GM19023 (cell line): Measurements from ENCODE around the gene CDK5.
A peak's percentile ranks its signal among the peaks of the same experiment; 100 is the strongest.

Experiments used
- ATAC-seq: cut with Tn5 transposase; IDR thresholded peaks from one replicate; pipeline ENCODE4 v1.9.1; 2021; ENCODE audit warnings: mild to moderate bottlenecking, moderate library complexity; ENCODE audit not compliant: unreplicated experiment

The CDK5 gene

DNA sequence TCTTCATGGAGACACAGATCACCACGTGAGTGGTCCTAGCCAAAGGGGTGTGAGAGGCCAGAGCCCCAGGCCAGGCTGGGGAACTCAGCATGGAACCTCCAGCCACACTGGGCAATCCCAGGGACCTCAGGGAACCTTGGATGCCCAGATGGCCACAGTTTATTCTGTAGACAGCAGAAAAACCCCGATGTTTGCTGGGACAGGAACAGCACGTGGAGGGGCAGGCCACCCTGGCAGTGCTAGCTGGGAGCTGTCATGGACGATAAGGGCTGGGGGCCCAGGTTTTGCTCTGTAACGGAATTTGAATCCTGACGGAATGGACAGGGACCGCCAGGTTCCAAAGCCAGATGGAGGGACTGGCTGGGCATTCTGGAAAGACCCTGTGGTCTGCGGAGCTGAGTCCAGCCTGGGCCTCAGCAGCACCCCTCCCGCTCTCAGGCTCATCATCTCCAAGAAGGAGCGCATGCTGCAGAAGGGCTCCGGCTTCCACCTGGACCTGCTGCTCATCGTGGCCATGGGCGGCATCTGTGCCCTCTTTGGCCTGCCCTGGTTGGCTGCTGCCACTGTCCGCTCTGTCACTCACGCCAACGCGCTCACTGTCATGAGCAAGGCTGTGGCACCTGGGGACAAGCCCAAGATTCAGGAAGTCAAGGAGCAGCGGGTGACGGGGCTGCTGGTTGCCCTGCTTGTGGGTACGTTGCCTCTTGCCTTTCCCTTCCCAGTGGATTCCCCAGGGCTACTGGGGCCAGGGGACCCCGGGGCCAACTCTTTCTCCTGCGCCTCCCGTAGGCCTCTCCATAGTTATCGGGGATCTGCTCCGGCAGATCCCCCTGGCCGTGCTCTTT is 17.3 kb upstream of the CDK5 start:
- ATAC-seq, result no peak

DNA sequence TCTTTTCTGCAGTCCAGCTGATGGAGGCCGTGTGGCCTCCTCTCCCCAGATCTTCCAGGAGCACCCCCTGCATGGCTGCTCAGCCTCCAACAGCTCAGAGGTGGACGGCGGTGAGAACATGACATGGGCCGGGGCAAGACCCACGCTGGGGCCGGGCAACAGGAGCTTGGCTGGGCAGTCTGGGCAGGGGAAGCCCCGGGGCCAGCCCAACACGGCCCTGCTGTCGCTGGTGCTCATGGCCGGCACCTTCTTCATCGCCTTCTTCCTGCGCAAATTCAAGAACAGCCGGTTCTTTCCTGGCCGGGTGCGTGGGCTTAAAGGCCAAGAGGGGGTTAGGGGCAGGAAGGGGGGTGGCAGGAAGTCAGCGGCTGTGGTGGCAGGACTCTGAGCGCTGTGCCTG is 16.3 kb upstream of the CDK5 start:
- no peak for ATAC-seq

DNA sequence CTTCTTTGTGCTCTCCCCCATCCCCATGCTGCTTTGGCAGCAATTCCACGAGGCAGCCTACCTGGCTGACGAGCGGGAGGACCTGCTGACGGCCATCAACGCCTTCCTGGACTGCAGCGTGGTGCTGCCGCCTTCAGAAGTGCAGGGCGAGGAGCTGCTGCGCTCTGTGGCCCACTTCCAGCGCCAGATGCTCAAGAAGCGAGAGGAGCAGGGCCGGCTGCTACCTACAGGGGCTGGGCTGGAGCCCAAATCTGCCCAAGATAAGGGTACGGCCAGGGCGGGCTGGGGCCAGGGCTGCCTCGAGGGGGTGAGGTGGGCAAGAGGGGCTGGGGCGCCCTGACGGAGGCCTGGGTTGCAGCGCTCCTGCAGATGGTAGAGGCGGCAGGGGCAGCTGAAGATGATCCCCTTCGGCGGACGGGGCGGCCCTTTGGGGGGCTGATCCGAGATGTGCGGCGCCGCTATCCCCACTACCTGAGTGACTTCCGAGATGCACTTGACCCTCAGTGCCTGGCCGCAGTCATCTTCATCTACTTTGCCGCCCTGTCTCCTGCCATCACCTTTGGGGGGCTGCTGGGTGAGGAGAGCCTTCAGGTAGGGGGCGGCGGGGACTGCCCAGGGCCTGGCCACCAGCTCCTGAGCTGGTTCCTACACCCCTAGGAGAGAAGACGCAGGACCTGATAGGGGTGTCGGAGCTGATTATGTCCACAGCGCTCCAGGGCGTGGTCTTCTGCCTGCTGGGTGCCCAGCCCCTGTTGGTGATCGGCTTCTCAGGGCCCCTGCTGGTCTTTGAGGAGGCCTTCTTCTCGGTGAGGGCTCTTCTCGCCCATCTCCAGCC is 13.6 kb upstream of the CDK5 start:
- no peak for ATAC-seq

DNA sequence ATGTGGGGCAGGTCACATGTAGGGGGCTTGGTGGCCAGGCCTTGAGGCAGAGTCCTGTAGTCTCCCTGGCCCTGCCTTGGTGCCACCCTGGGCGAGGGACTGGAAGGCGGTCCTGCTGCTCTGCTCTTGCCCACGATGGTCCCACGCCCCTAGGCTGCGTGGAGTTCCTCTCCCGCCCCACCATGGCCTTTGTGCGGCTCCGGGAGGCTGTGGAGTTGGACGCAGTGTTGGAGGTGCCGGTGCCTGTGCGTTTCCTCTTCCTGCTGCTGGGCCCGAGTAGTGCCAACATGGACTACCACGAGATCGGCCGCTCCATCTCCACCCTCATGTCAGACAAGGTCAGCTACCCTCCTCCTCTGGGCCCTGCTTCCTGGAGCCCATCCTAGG is 12.9 kb upstream of the CDK5 start:
- ATAC-seq, result no peak

DNA sequence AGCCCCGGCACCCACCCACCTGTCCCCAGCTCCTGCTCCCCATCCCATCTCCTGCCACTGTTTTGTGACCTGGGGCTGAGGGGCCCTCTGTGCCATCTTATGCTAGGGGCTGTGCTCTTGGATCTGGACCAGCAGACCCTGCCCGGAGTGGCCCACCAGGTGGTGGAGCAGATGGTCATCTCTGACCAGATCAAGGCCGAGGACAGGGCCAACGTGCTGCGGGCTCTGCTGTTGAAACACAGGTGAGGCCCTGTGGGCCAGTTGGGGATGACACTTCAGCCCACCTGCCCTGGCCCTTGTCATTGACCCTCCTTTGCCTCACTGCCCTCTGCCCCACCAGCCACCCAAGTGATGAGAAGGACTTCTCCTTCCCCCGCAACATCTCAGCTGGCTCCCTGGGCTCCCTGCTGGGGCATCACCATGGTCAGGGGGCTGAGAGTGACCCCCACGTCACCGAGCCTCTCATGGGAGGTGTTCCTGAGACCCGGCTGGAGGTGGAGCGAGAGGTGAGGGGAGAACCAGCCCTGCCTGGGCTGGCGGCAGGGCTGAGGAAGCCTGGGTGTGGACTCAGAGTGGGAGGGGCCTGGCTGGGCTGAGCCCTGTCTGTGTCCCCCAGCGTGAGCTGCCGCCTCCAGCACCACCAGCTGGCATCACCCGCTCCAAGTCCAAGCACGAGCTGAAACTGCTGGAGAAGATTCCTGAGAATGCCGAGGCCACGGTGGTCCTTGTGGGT is 12.3 kb upstream of the CDK5 start:
- no peak for ATAC-seq

DNA sequence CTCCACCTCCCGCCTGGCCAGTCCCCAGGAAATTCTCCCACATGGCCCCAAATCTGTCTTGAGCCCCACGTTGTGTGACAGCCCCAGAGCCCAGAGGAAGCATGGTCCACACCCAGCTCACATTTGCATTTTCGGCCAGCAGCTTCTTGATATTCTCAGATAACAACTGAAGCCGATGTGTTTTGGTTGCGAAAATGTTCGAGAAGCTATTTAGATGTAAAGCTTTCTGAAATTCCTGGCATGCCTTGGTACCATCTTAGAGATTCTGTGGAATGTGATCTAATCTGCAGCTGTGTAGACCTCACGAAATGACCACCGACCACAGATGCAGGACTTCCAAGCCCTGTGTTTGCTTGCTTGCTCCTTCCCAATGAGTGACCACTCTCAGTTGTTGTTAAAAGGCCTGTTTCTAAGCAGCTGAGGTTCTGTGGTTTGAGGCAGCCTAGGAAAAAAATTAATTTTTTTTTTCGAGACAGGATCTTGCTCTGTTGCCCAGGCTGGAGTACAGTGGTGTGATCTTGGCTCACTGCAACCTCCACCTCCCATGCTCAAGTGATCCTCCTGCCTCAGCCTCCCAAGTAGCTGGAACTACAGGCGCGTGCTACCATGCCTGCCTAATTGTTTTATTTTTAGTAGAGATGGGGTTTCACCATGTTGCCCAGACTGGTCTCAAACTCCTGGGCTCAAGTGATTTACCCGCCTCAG is 10.5 kb upstream of the CDK5 start:
- no peak for ATAC-seq

DNA sequence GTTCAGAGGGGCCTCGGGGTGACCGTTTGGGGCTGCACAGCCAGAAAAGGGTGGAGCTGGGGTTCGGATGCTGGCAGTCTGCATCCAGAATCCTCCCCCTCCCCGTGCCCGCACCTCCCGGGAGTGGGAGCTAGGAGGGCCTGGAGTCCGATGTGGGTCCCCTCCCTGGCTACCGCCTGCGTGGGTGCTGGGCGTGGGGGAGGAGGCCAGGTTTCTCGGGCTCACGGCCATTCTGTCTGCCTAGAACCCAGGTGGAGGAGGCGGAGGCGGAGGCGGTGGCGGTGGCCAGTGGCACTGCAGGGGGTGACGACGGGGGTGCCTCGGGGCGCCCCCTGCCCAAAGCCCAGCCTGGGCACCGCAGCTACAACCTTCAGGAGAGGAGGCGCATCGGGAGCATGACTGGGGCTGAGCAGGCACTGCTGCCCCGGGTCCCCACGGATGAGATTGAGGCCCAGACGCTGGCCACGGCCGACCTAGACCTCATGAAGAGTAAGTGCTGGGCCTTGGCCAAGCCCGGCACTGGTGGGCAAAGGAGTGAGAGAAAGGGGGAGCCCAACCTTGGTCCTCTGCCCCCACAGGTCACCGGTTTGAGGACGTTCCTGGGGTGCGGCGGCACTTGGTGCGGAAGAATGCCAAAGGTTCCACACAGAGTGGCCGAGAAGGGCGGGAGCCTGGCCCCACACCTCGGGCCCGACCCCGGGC is 8.7 kb upstream of the CDK5 start:
- ATAC-seq, result no peak

DNA sequence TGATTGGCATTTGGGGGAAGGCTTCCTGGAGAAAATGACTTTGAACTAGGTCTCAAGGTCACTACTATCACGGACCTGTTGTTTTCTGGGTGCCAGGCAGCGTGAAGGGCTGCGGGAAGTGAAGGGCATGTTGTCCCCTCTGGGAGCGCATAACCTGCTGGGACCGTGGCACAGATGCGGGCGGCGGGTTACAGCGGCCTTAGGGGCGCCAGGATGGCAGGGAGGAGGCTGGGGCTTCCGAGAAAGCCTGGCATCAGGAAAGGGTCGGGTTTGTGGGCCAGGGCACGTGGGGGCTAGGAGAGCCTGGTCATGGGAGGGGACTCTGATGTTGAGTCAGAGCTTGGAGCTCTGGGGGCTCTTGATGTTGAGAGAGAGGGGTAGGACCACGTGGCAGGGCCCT is 7.8 kb upstream of the CDK5 start:
- no peak for ATAC-seq

DNA sequence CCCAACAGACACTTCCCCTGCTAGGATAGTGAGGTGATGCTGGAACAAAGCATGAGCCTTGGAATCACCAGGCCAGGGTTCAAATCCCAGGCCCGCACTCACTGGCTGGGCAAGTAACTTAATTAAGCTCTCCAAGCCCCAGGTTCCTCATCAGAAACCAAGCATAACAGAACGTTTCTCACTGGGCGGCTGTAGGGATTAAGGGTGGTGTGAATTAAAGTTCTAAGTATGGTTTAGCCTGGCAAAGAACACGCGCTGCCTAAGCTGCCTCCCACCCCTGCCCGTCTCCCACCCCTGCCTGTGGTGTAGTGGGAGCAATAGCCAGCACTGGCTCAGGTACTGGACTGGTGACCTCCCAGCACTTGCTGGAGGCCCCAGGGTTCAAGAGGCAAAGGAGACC is 7.3 kb upstream of the CDK5 start:
- ATAC-seq, result no peak

DNA sequence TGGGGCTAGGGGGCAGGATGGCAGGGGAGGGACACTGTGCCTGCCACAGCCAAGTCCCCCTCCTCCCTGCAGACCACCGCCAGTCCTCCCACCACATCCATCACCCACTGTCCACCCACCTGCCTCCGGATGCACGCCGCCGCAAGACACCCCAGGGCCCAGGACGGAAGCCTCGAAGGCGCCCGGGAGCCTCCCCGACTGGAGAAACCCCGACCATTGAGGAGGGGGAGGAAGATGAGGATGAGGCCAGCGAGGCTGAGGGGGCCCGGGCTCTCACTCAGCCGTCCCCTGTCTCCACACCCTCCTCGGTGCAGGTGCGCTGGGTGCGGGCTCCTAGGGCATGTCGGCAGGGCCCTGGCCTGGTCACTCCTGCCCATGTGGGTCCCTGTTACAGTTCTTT is 6.8 kb upstream of the CDK5 start:
- ATAC-seq, result no peak

DNA sequence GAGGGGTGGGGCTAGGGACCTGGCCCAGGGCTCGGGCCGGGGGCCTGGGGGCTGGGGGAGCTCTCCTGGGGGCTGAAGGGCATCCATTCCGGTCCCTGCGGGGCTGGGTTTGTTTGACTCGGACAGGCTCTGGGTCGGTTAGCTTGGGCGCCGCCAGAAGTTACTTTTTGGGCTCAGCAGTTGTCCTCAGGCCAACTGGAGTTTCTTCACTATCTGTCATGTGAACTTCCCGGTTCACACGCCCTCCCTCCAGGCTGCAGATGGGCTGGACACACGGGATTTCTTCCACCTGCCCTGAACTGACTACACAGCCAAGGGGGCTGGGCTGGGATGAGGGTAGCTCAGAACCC is 5.5 kb upstream of the CDK5 start:
- ATAC-seq, result no peak

DNA sequence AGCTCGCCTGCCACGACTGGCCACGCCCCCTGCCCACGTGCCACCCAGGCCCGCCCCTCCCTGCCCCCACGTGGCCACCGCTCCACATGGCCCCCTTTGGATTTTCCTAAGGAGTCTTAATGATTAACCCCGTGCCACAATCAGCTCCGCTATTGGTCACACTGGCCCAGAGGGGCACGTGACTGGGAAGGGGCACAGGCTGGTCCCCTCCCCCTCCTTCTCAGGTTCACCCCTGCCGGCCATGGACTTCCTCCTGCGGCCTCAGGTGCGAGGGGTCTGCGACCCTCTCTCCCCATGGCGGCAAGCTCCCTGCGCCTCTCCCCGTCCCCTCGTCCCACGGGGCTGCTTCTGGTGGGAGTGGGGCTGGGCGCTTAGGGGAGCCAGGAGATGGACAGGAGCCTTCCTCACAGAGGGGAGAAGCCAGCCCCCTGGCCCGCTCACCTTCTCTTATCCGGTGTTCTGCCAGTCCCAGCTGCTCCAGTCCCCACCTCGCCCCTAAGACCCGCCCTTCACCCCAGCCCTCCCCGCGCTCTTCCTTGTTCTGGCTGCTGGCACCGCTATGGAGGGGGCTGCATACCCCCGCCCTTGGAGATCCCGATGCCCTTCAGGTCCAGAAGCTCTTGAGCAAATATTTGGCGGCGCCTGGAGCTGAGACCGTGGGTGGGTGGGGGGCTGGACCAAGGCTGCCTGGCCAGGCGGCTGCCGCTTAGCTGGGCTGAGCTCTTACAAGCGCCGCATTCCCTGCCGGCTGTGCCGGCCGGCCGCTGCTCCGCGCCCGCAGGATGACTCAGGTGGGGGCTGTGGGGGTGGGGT is 4.9 kb upstream of the CDK5 start:
- ATAC-seq, result no peak

DNA sequence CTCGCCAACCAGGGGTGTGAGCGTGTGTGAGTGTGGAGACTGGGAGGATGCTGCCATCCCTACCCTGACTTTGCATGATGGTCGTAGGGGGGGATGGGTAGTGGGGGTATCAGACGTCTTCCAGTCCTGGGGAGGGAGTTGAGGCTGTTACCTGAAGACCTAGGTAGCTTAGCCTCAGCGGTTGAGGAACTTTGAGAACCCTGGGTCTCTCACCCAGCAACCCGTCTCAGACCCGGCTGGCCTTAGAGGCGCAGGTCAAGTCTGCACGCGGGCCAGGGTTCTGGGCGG is 4.4 kb upstream of the CDK5 start:
- ATAC-seq, result no peak

DNA sequence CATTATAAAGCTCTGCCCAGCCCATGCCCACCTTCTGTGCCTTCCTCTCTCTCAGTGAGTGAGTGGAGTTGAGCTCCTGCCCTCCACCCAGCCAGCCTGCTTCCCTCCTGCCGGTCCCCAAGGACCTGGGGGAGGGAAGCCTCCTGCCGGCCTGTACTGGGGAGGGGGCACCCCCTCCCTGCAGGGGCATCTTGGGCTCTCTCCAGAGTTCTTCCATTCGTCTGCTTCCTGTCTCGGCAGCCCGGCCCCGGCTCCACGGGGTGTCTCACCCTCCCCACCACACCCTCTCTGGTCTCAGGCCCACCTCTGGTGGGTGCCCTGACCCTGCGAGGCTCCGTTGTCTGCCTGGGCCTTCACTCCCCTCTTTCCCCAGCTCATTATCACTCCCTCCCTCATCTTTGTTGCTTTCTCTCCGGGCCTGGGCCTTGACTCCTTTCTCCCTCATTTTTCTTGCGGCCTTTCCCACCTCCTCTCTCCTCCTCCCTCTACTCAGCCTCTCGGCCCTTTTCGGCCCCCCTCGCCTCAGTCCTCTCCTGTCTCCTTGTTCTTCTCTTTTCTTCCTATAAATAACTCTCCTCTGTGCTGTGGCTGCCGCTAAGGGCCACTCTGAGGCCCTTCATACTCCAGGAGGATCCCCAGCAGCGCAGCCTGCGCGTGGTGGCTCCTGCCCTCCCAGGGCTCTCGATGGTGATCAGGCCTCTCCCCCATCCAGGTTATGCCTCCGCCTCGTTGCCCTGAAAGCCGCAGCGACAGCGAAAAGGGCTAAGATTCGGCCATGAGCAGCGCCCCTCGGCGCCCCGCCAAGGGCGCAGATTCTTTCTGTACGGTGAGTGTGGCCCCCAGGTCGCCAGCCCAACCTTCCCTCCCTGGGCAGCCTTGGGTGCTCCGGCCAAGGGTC is 3.8 kb upstream of the CDK5 start:
- ATAC-seq, result no peak

DNA sequence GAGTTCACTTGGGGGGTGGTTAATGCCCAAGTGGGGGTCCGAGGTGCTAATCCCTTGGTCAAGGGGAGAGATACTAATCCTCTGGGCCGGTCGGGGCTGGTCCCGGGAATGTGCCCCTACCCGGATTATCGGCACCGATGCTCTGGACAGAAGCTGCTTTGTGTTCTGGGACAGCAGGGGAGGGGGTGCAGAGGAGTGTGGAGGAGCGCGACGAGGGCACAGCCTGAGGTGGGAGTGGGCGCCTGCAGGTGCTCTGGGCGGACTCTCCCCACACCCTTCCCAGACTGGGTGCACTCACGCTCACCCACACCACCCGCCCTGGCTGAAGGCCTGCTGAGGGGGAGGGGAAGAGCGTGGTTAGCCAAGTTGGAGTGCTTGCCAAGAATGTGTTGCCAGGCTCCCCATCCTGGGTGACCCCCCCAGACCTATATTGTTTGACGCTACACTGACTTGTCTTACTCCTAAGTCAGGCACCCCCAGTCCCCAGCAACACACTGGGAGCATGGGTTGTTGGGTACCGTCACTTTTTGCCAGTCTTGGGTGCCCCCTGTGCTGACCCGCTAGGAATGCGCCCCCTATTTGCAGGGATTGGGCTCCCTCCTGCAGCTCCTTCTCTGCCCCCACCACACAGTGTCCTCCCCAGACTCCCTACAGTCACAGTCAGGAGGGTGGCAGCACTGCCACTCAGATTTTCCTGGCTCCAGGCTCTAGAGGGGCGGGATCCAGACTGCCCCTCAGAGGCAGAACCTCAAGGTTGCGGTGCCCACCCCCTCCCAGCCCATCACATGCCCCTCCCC is 2.9 kb upstream of the CDK5 start:
- ATAC-seq, result no peak

DNA sequence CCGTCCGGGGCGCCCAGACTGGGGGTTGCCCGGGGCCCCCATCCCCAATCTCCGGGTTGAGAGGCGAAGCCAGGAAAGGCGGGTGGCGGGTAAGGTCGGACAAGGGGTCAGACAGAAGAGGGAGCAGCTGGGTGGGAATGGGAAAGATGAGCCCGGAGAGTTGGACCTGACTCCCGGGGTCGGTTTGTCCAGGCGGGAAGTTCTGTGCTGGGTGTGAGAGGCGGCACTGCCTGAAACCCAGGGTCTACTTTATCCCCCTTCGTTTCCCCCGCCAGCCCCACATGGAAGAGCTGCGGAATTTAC is 2.4 kb upstream of the CDK5 start:
- no peak for ATAC-seq

DNA sequence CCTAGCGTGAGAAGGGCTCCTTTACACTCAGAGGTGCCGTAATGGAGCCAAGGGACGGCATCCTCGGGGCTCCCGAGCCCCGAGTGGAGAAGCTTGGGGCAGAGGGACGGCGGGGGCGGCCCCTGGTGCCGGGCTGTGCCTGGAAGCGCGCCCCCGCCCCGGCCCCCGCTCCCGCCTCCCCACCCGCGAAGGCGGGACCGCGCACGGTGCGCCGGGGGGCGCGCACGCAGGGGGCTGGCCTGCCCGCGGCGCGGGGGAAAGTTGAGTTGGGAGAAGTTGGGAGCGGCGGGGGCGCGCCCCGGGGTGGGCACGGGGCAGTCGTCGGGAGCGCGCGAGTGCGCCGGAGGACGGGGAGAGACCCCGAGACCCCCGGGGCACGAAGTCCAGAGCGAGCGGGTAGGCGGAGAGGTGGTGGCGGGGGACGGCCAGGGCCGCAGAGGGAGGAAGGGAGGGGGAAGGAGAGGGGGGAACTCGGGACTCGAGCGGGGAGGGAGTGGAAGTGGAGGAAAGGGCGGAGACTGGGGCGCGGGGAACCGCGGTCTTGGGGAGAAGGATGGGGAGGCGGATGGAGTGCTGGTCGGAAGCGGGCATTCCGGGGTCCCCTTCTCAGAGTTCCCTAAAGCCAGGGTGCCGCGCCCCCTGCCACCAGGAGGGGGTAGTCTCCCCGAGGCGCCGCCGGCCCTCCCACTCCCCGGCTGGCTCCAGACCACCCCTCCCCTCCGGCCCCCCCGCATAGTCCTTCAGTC is 1.8 kb upstream of the CDK5 start, which contains the start of gene SLC4A2:
SLC4A2 (plus strand) TSS at position 223 of the 746 bp plus-strand sequence. CDS start 2,399 bp downstream, outside the sequence.
- ATAC-seq, result peak; percentile 36
